ENCODE measurements around the gene NBAS. TPM values are rescaled to one million over a fixed set of nuclear protein-coding genes. Genes with fewer than 3 reads are reported as not detected.

The NBAS gene
- 14.6 to 17.3 TPM (median 16.3 TPM) in 5 replicates for total RNA-seq (2022; extraction: Qiagen RNA extraction; ENCODE audit: low read depth)

GRCh38 chr2:15560988-15561573 is at the start of gene NBAS:
Gene NBAS (minus strand): TSS chr2:15561334. CDS start chr2:15561304, 30 bp downstream.

GRCh38 chr2:15591692-15592463 is 30.7 kb upstream of the NBAS start, which contains the start of gene DDX1:
Gene DDX1 (plus strand): TSS chr2:15591868. CDS start chr2:15591934, 66 bp downstream.

Other genes with a start within 250 kb of the NBAS start
- 116 to 164 TPM (median 126 TPM) in 5 replicates for gene DDX1, start 30.5 kb upstream of the NBAS start, total RNA-seq (2022; extraction: Qiagen RNA extraction; ENCODE audit: low read depth)